Activated T-cell treated with anti-CD3 and anti-CD28 coated beads for 48 hours (primary cell): ENCODE results near the gene BNIP2.
"Not testable (repeated sequence)": the region's sequence is repeated elsewhere in the genome, so short reads cannot be mapped to it uniquely, and the experiment has no call there.

Experiments
- DNase-seq: peaks from one replicate; pipeline ENCODE4 v3.0.0-alpha.2; 2020; ENCODE audit warnings: low read depth

Gene BNIP2, protein sequence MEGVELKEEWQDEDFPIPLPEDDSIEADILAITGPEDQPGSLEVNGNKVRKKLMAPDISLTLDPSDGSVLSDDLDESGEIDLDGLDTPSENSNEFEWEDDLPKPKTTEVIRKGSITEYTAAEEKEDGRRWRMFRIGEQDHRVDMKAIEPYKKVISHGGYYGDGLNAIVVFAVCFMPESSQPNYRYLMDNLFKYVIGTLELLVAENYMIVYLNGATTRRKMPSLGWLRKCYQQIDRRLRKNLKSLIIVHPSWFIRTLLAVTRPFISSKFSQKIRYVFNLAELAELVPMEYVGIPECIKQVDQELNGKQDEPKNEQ

GRCh38 chr15:59688782-59689625, at the start of gene BNIP2:
BNIP2 (minus strand) TSS chr15:59689320; CDS start chr15:59682457, 6,863 bp downstream.
- peak; percentile 95 for DNase-seq

GRCh38 chr15:59738676-59739075, 49.6 kb upstream of the BNIP2 start:
- no peak for DNase-seq

- DNase-seq, result no peak
Observed at GRCh38 chr15:59736181-59736580, 47.1 kb upstream of the BNIP2 start.

GRCh38 chr15:59725151-59725486, 36.0 kb upstream of the BNIP2 start:
- DNase-seq, result no peak

DNA sequence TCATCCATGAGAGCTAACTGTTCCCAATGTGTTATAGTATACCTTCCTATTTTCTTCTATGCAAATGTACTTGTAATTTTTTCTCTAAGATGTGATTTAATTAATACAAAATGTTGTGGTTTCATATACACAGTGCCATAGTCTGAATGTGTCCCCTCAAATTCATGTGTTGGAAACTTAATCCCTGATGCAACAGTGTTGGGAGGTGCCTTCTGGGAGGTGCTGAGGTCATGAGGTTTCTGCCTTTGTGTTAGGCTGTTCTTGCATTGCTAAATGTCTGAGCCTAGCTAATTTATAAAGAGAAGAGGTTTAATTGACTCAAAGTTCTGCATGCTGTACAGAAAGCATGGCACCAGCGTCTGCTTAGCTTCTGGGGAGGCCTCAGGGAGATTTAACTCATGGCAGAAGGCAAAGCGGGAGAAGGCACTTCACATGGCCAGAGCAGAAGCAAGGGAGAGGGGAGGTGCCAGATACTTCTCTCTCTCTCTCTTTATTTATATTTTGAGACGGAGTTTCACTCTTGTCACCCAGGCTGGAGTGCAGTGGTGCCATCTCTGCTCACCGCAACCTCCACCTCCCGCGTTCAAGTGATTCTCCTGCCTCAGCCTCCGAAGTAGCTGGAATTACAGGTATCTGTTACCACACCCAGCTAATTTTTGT, 34.7 kb upstream of the BNIP2 start:
- DNase-seq, result no peak

GRCh38 chr15:59722476-59722875, 33.4 kb upstream of the BNIP2 start:
- DNase-seq, result no peak

- no peak for DNase-seq
Observed at GRCh38 chr15:59722037-59722436, 32.9 kb upstream of the BNIP2 start.

GRCh38 chr15:59721411-59721810, 32.3 kb upstream of the BNIP2 start:
- no peak for DNase-seq

DNA sequence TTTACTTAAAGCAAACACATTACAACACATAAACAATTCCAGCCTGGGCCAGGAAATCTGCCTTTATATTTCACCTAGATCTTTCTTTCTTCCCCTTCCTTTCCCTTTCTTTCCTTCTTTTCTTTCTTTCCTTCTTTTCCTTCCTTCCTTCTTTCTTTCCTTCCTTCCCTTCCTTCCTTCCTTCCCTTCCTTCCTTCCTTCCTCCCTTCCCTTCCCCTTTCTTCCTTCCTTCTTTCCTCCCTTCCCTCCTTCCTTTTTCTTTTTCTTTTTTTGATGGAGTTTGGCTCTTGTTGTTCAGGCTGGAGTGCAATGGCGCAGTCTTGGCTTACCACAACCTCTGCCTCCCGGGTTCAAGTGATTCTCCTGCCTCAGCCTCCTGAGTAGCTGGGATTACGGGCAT, 24.1 kb upstream of the BNIP2 start:
- no peak for DNase-seq

- no peak for DNase-seq
Observed at GRCh38 chr15:59711451-59712243, 22.5 kb upstream of the BNIP2 start.

GRCh38 chr15:59707619-59708018, 18.5 kb upstream of the BNIP2 start:
- DNase-seq, result no peak

- DNase-seq, result no peak
Observed at GRCh38 chr15:59703979-59704796, 15.1 kb upstream of the BNIP2 start.

DNA sequence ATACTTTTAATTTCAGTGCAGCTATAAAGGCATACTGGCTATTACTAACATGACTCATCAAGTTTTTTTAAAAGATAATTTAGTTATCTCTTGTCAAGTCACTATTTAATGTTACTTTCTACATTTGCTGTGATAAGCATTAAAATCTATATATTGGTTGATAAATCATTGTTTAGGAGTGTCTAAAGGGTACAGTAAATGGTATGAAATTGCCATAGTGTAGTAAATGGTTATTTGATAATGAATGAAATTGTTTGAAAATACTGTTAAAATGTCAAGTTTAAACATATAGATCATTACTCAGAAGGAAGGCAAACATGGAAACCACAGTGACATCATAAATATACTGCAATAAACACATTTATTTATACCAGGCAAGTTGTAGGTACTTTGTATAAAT, 13.2 kb upstream of the BNIP2 start:
- DNase-seq, result no peak

GRCh38 chr15:59701880-59702279, 12.8 kb upstream of the BNIP2 start:
- no peak for DNase-seq

- no peak for DNase-seq
Observed at GRCh38 chr15:59699810-59700431, 10.8 kb upstream of the BNIP2 start.

DNA sequence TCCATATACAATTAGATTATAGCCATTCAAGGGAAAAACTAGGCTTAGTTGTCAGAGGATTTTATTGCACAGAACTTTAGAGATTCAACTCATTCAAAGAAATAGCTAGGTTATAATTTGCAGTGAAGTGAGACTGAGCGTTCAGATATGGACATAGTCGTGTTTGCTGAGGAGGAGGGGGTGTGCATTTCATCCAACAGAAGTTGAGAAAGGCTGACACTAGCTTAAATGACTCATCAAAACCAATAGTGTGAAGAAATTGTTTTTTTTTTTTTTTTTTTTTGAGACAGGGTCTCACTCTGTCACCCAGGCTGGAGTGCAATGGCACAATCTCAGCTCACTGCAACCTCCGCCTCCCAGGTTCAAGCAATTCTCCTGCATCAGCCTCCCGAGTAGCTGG, 8.9 kb upstream of the BNIP2 start:
- DNase-seq, result not testable (repeated sequence)

- no peak for DNase-seq
Observed at GRCh38 chr15:59696332-59696731, 7.2 kb upstream of the BNIP2 start.

- no peak for DNase-seq
Observed at GRCh38 chr15:59694779-59695178, 5.7 kb upstream of the BNIP2 start.

- no peak for DNase-seq
Observed at GRCh38 chr15:59691194-59691805, 2.2 kb upstream of the BNIP2 start.

DNA sequence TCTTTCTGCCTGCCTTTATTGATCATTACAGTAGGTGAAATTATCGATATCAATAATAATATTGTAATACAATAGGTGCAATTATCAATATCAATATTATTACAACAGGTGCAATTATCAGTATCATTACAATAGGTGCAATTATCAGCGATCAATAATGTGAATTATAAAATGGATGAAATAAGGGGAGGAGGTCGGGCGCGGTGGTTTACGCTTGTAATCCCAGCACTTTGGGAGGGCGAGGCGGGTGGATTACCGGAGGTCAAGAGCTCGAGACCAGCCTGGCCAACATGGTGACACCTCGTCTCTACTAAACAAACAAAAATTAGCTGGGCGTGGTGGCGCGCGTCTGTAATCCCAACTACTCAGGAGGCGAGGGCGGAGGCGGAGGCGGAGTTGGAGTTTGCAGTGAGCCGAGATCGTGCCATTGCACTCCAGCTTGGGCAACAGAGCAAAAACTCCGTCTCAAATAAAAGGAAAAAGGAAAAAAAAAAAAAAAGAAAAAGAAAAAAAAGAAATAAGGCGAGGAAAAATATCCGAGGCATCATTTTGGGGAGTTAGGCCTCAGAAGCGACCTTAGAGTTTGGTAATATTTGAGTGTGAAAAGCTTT, 611 bp upstream of the BNIP2 start:
- DNase-seq, result peak; percentile 48
